ENCODE results near the gene ZYX.
"Not testable (repeated sequence)": the region's sequence is repeated elsewhere in the genome, so short reads cannot be mapped to it uniquely, and the experiment has no call there.

Gene ZYX

DNA sequence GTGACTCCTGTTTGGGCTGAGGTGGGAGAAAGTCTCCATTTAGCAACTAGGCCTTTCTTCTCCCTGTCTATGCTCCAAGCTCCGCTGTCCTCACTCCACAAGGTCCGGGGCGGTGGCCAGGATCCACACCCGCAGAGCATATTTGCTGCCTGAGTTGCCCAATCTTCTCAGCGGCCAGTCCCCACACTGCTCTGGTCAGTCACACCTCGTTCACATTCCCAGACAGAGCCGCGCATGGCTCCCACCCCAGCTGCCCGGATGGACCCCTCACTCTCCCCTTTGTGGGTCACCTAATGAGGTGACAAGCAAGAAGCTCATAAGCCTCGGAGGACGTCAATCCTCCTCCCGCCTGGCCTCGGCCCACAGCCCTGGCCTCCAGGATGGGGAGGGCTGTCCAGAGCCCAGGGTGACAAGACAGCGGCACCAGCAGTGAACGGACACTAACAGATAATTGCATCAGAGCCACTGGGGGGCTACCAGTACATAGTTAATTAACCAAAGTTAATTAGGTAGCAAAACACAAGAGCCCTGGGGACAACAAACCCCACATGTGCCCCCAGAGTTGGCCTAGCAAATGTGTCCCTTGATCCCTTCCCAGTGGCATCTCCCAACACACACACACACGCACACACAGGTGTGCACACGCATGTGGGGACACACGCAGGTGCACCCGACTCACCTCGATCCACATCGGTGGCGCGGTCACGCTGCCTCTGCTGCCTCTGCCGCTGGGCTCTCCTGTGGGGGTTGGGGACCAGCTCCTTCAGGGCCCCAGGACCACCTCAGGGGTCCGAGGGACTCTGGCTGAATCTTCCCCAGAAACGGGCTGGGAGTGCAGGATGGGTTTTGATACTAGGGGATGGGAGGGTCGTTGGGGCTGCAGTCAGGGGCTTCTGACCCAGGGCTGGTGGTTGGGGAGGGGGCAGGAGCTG is 15.7 kb downstream of the ZYX start:
- DNase-seq = no peak

DNA sequence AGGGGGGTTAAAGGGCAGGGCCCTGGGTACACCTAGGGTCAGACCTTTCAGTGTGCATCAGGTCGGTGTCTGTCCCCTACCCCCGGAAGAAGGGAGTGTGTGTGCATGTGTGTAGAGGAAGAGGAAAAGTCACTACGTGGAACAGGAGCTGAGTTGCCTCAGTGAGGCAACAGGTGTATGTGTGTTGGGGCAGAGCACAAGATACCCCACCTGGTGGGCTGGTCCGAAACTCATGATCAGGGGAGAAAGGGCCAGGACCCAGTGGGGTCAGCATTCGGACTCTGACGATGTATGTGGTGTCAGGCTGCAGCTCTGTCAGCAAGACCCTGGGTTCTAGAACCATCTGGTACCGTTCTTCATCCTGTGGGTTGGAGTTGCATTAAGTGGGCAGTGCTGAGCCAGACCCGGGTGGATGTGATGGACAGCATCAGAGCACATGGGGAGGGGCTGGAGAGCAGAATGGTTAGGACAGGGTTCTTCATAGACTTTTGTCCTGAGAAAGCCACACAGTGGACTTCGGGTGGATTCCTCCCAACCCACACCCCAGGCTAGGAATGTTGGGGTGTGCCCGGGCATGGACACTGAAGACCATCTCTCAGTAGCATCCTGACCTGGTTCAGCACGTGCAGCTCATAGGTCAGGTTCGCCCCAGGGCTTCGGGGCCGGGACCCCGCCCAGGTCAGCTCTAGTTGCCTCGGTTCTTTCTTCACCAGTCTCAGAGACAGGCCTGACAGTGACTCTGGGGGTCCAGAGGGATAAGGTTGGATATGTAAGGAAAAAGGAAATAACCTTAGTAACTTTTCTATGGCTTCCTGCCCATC is 16.8 kb downstream of the ZYX start:
- DNase-seq = no peak

DNA sequence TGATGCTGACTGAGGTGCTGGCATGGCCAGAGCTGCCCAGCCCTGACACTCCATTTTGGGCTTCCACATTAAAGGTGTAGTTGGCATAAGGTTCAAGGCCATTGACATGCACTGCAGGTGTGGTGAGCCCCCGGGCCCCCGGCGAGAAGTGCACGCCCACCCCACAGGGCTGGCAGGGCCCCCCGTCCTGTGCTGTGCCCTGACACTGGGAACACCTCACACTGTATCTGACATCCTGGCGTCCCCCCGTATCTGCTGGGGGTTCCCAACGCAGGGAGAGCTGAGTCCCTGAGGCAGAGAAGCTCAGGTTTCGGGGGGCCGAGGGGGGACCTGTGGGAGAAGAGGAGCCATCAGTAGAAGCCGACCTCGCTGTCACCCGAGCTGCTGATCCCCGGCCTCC is 17.5 kb downstream of the ZYX start:
- no peak for DNase-seq

DNA sequence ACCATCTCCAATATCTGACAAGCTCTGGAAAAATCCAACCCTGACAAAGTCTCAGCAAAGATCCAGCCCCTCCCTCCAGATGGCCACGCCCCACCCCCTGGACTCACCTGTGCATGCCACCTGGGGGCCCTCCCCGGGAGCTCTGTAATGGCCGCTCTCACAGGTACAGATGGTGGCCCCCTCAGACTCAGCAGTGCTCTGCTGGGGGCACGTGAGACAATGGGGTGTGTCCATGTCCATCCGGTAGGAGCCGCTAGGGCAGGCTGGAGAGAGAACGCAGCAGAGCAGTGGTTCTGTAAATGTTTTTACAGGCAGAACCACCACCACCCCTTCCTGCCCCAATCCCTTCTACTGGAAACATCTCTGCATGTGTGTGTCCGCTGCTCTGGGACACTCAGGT is 18.0 kb downstream of the ZYX start:
- no peak for DNase-seq

DNA sequence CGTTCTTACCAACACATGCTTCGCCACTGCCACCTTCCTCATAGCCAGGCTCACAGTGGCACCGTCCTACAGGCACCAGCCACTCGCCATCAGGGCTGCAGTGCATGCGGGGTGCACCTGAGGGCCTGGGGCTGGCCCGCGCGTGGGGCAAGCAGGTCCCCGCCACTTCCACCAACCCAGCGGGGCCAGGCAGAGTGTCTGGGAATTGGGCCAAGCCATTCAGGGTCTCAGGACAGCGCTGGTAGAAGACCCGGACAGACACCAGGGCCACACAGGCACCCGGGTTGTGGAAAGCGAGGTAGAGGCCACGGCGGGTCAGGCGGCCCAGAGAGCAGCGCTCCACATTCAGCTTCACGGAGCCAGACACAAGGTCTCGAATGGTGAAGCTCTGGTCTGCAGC is 18.5 kb downstream of the ZYX start:
- no peak for DNase-seq

DNA sequence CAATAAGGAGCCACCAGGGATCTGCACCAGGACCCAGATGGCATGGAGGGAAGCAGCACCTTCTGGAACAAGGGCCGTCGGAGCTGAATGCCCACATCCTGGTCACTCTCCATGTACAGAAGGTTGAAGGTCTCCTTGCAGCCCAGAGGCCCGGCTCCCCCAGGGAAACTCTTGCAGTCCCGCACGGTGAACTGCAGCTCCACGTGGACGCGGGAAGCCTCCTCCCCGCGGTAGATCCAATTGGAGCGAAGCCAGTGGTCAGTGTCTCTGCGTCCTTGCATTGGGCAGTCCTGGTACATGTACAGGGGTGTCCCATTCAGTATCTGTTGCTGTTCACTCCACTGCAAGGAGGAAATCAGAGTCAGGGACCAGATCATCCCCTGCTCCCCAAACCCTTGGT is 20.1 kb downstream of the ZYX start:
- no peak for DNase-seq

DNA sequence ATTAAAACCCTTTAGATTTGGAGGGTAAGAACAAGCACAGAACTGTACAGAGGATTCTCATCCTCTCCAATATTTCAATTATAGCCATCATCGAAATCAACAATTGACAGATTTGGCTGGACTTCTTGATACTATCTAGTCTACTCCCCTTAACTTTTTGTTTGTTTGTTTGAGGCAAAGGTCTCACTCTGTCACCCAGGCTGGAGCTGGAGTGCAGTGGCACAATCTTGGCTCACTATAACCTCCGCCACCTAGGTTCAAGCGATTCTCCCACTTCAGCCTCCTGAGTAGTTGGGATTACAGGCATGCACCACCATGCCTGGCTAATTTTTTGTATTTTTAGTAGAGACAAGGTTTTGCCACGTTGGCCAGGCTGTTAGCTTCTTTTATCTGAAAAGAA is 21.1 kb downstream of the ZYX start:
- DNase-seq = not testable (repeated sequence)

DNA sequence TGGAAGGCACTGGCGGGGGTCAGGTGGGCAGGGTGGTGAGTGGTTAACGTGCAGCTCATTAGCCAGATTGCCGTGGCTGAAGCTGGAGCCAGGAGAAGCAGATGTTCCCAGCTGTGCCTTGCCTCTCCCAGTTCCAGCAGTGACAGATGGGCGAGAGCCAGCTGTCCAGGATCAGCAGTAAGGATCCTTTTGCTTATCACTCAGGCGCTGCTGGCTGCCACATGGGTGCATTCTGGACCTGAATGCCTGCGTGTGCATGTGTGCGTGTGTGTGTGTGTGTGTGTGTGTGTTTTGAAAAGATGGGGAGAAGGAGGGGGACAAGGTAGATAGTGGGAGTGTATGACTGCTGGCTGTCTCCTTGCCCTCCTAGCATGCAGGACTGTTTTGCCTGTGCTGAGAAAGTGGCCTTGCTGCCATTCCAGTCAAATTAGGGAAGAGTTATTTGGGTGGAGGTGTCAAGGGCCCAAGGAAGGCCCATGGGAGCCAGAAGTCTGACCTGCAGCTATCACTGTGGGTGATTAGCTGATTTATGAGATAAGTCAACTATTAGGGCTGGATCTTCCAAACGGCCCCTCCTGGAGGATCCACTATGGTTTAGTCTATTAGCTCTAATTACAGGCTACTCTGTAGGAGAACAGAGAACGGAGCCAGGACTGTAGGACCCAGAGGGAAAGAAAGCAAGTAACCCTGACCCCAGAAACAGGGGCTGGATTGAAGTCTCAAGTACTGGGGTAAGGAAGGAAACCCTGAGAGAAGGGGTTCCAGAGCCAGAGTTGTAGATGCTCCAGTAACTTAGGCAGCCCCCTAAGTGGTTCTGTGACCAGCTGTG is 24.2 kb downstream of the ZYX start:
- no peak for DNase-seq

DNA sequence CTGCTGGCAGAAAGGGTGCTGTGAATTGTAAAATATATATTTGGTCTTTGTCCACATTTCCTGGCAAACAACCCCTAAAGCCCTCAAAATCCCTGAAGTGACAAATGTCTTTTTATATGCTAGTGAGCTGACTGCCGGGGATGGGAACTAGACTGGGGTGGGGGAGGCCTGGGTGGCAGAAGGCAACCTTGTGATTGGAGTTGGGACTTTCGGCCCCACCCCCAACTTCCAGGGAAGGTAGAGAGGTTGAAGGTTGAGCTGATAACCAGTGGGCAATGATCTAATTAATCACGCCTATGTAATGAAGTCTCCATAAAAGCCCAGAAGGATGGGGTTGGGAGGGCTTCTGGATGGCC is 24.8 kb downstream of the ZYX start:
- DNase-seq = no peak

DNA sequence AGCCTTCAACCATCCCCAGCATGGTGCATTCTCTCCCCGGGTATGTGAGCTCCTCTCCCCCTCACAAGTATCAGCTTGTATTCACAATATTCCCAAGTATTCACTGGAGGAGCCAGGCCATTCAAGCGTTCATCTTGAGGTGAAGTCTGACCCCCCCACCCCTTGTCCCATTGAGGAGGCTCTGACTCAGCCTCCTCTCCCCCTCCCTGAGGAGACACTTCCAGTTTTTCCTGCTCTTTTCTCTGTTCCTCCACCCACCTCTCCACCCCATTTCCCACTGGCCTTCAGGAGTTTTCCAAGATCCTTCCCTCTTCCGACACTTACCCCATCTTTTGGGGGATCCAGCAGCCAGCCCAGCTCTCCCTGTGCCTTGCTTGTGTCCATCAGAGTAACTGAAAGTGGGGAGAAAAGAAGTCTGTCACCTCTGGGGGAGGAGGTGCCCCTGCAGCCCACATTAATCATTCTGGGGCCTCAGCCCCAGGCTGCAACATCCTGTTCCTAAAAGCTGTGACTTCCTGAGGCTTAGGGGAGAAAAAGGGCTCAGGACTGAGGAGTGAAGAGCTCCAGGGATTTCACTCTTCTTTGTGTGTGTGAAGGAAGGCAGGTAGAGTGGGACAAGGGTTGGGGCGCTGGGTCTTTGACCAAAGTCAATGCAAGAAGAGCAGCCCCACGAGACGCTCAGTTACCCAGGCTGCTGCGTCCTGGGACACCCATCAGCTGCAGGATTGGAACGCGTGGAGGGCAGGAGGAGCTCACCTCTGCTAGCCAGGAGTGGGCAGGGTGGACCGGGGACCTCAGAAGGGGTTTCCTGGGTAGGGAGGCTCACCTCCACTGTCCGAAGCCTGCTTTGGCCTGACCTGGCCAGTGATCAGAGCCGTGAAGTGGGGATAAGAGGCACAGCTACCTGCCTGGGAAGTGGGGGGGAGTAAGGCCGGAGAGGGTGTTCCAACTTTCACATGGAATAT is 26.4 kb downstream of the ZYX start:
- no peak for DNase-seq

DNA sequence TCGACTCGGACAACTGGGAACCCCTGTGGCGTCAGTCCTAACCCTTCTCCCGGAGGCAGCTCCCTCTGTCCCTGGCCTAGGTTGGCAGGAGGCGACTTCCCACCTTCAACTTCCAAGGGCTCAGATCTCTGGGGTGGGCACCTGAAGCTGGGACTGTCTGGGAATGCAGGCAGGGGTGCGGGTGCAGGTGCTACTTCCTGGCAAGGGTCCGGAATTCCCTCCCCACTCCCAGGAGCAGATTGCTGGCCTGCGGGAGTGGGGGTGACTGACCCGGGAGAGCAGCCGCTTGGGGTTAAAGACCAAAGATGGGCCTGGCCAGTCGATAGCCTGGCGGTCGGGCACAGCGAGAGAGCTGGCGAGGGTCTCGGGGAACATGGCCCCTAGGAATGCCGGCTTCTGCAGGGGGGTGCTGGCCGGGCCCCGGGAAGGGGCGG is 27.1 kb downstream of the ZYX start:
- DNase-seq = no peak

DNA sequence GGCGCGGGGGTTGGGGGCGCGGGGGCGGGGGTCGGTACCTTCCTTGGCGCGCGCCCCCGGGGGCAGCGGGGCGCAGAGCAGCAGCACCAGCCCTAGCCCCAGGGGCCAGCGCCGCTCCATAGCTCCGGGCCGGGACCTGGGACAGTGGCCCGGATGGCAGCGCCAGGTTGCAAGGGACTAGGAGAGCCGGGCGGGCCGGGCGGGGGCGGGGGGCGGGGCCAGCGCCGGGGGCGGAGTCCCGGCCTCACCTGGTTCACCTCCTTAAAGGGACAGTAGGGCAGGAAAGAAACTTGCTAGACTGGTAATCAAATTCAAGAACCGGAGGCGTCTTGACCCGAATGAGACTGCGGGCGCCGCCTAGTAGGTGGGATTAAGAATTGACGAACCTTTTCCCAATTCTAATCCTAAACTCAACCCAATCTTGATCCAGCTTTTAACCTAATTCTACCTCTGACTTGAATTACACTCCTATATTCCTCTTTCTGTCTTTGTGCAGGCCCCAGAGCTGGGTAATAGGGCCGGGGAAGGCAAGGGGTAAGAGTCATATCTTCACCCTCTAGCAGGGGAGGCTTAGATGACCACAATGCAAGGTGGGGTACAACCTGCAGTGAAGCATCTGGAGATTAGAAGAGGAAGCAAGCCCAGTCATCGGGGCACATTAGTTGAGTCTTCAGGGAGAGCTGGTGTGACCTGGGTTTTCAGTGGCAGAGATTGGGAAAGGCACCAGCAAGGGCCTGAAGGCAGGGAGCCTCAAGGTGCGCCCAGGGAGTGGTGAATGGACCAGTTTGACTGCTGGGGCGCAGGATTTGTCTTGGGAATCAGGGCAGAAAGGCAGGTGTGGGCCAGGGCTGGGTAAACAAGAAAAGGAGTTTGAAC is 27.8 kb downstream of the ZYX start, which contains the start of gene EPHA1:
Gene EPHA1, minus strand, starts transcription at position 171 of the 876 bp plus-strand sequence. Its CDS starts 51 bp downstream, at position 120.
- peak in 2 of 56 donors; percentile 13 to 24 for DNase-seq

DNA sequence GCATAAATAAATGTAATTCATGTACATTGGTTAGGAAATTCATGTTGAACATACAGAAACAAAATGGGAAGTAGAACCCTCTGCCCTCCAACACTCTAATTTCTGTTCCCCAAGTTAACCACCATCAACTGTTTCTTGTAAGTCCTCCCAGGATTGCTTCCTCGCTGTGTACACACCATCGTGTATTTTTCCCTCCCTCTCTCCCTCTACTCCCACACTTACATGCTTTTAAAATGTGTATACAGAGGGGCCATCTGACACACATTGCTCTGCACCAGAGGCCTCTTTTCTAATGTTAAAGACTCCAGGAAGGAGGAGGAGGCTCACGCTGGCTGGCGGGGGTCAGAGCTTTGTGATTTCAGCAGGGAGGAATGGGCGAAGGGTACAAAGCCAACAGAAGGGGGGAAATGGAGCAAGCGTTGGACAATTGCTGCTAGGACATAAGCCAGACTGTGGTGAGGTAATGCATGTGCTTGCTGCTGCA is 29.4 kb downstream of the ZYX start:
- no peak for DNase-seq

DNA sequence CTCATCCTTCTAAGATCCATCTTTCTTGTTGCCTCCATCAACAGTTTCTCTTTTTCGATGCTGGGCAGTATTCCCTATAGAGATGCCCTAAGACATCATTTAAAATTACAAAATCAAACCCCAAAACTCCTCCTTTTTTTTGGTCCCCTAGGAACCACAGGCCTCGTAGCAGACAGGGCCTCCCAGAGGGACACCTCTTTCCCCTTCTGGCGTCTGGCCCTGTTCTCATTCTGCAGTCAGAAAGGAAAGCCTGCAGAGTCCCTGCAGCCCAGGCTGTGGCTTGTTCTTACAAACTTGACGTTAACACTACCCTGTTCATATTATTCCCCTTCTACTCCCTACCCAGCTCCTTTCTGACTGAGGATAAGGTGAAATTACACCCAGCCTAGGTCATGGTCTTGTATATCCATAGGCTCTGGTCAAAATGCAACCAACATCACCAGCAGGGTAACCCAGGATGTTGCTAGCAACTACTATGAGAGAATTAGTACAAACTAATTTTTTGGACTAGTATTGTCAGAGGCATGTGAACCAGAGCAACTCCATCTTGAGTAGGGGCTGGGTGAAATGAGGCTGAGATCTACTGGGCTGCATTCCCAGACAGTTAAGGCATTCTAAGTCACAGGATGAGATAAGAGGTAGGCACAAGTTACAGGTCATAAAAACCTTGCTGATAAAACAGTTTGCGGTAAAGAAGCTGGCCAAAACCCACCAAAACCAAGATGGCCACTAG is 31.0 kb downstream of the ZYX start:
- DNase-seq = no peak

DNA sequence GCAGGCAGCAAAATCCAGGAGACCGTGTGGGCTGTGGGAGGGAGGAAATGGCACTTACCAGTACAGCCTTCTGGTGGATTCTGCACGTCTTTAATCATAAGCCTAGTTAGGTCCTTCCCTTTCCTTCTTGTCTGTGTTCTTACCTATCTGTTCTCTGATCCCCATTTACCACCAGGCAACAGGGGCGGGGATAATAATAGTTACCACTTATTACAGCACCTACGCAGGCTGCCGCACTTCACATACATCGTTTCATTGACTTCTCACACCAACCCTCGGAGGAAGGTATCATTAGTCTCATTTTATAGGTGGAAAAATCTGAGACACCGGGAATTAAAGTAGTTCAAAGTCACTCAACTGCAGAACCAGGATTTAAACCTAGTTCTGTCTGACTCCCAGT is 32.0 kb downstream of the ZYX start:
- no peak for DNase-seq

DNA sequence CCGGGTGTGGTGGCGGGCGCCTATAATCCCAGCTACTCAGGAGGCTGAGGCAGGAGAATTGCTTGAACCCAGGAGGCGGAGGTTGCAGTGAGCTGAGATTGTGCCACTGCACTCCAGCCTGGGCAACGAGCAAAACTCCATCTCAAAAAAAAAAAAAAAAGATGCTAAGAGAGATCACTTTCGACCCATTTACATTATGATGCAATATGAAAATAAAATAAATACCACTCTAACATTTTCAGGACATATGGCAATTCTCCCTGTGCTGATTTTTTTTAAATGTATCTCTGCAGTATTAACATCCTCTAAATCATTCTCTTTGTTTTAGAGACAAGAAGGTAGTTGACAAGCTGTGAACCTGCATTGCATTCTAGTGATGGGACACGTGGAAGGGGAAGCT is 34.1 kb downstream of the ZYX start:
- DNase-seq = not testable (repeated sequence)

DNA sequence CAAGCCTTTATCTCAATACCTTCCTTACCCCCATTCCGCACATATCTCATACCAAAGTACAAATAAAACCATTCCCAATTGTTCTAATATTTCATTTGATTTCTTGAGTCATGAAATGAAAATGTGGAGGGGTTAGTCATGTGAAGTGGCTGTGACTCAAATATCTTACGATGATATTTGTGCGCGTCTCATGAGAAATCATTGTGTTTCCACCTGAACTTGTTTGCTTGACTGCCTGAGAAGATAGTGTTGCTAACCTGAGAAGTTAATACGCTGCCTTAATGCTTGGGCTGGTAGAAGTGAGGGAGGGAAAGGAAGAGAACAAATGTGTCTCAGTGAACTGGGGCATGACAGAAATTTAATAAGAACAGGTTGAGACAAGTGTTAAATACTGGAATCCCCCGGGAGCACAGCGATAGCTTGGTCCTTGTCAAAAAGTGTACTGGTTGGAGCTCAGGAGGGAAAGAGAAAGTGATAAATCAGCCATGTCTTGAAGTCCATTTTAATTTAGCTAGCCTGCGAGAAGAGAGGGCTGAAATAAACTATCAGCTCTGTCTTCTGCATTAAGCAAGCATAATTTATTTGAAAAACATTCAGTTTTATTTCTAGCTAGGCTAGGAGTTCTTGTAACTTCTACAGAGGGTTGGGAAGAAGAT is 34.7 kb downstream of the ZYX start:
- DNase-seq = no peak

All from amygdala (tissue), 56 donors.